GM12878 (cell line): Measurements from ENCODE around the gene INHBC.

Experiments
- CREM ChIP-seq: IDR thresholded peaks from 2 replicates; pipeline ENCODE4 v1.6.1; 2014; ENCODE audit warnings: antibody characterized with exemption, low read depth
- KAT2A ChIP-seq: conservative IDR thresholded peaks from 2 replicates; pipeline ENCODE4 v1.6.1; 2011; ENCODE audit warnings: low read depth, low read length; ENCODE audit not compliant: control insufficient read depth

DNA sequence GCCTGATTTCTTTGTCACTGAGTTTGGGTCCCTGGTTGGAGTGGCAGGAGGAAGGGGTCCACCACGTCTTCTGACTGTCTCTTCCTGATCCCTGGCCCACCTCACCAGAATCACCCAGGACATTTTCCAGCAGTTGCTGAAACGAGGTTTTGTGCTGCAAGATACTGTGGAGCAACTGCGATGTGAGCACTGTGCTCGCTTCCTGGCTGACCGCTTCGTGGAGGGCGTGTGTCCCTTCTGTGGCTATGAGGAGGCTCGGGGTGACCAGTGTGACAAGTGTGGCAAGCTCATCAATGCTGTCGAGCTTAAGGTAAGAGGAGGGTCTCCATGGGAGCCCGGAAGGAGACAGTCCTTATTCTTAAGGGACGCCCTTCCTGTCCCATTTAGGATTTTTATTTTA is 65.6 kb downstream of the INHBC start:
- TF ChIP-seq KAT2A (no peak), CREM (no peak)
